Body of pancreas (tissue), 4 donors: Measurements from ENCODE around the gene DEPDC5.

Source experiments
- CTCF ChIP-seq, 7 experiments: fragments of 450-650 bp in 4 of 7; fragments of 200-600 bp in 3 of 7; sonication (generic) in 3 of 7; IDR thresholded peaks; one replicate each; pipeline ENCODE4 v1.5.1; 2016 to 2019; ENCODE audit warnings: antibody characterized with exemption in 7 of 7
- POLR2A ChIP-seq, 3 donors: fragments of 450-650 bp; IDR thresholded peaks; one replicate each; pipeline ENCODE4 v1.6.1; 2016; ENCODE audit warnings: antibody characterized with exemption in 3 of 3, mild to moderate bottlenecking in 2 of 3

GRCh38 chr22:31802575-31802974, 48.8 kb downstream of the DEPDC5 start:
- TF ChIP-seq CTCF (IDR thresholded peaks at IDR 0.05) (no peak), POLR2A (IDR thresholded peaks at IDR 0.05) (no peak)
